Neural cell (in vitro differentiated cells): ENCODE results near the gene CLOCK. TPM values are rescaled to one million over a fixed set of nuclear protein-coding genes. Genes with fewer than 3 reads are reported as not detected.

Source experiments
- H2AFZ ChIP-seq: fragments of 200-600, 300-800 bp; sonication (generic), shearing (Covaris generic); 2 replicates; pipeline ENCODE4 v1.6.0; 2014; ENCODE audit warnings: low read depth, mild to moderate bottlenecking, antibody characterized with exemption, low read length, moderate library complexity
- H3F3A ChIP-seq: fragments of 200-600 bp; shearing (Covaris generic); 2 replicates; pipeline ENCODE4 v1.6.1; 2016; ENCODE audit warnings: mild to moderate bottlenecking, moderate library complexity, mixed read lengths, antibody characterized with exemption, low read length; ENCODE audit not compliant: insufficient read depth, poor library complexity, severe bottlenecking
- H3K27ac ChIP-seq: fragments of 200-600, 300-800 bp; sonication (generic), shearing (Covaris generic); 2 replicates; pipeline ENCODE4 v1.5.1; 2014; ENCODE audit warnings: mild to moderate bottlenecking, low read length, moderate library complexity
- H3K27me3 ChIP-seq: fragments of 300-800, 200-600 bp; sonication (generic), shearing (Covaris generic); 2 replicates; pipeline ENCODE4 v1.6.0; 2014; ENCODE audit warnings: mild to moderate bottlenecking, low read depth, low read length, moderate library complexity; ENCODE audit not compliant: insufficient read depth
- H3K36me3 ChIP-seq: fragments of 300-800, 200-600 bp; sonication (generic), shearing (Covaris generic); 2 replicates; pipeline ENCODE4 v1.5.1; 2014; ENCODE audit warnings: mild to moderate bottlenecking, antibody characterized with exemption, low read length, moderate library complexity; ENCODE audit not compliant: insufficient read depth
- H3K4me2 ChIP-seq: fragments of 300-800, 200-600 bp; sonication (generic), shearing (Covaris generic); 2 replicates; pipeline ENCODE4 v1.6.0; 2014; ENCODE audit warnings: mild to moderate bottlenecking, low read length
- H3K4me3 ChIP-seq: fragments of 300-800, 200-600 bp; sonication (generic), shearing (Covaris generic); 2 replicates; pipeline ENCODE4 v1.5.1; 2014; ENCODE audit warnings: mild to moderate bottlenecking, low read length, moderate library complexity
- H3K79me2 ChIP-seq: fragments of 200-600 bp; shearing (Covaris generic); replicated peaks from 2 replicates; pipeline ENCODE4 v1.6.0; 2014; ENCODE audit warnings: mild to moderate bottlenecking, low read length, moderate library complexity; ENCODE audit not compliant: insufficient read depth
- H3K9ac ChIP-seq: fragments of 300-800, 200-600 bp; sonication (generic), shearing (Covaris generic); 2 replicates; pipeline ENCODE4 v1.6.1; 2016; ENCODE audit warnings: mild to moderate bottlenecking, low read length, mixed read lengths
- H3K9me2 ChIP-seq: fragments of 200-600 bp; shearing (Covaris generic); 2 replicates; pipeline ENCODE4 v1.6.1; 2016; ENCODE audit warnings: mild to moderate bottlenecking, low read length, mixed read lengths; ENCODE audit not compliant: insufficient read depth
- H3K9me3 ChIP-seq: fragments of 200-600, 300-800 bp; sonication (generic), shearing (Covaris generic); 2 replicates; pipeline ENCODE4 v1.6.1; 2016; ENCODE audit warnings: mild to moderate bottlenecking, mixed run types, low read length, moderate library complexity, mixed read lengths
- H4K20me1 ChIP-seq: fragments of 200-600 bp; shearing (Covaris generic); 2 replicates; pipeline ENCODE4 v1.6.1; 2016; ENCODE audit warnings: mild to moderate bottlenecking, mixed run types; ENCODE audit not compliant: insufficient read depth
- EP300 ChIP-seq: fragments of 450-650 bp; conservative IDR thresholded peaks from 2 replicates; pipeline ENCODE4 v1.6.1; 2014; ENCODE audit warnings: antibody characterized with exemption, mild to moderate bottlenecking, moderate library complexity; ENCODE audit not compliant: poor library complexity, severe bottlenecking
- EZH2 ChIP-seq: fragments of 200-600, 300-800 bp; shearing (Covaris generic), sonication (generic); IDR thresholded peaks from 2 replicates; pipeline ENCODE4 v1.6.1; 2014; ENCODE audit warnings: antibody characterized with exemption, low read length, borderline replicate concordance, mild to moderate bottlenecking; ENCODE audit not compliant: insufficient read depth, poor library complexity, severe bottlenecking
- MXI1 ChIP-seq: fragments of 450-650 bp; conservative IDR thresholded peaks from 2 replicates; pipeline ENCODE4 v1.6.1; 2014; ENCODE audit warnings: antibody characterized with exemption, mild to moderate bottlenecking; ENCODE audit not compliant: poor library complexity, severe bottlenecking
- POLR2AphosphoS5 ChIP-seq: IDR thresholded peaks from 2 replicates; pipeline ENCODE4 v1.6.1; 2012
- RAD21 ChIP-seq: fragments of 450-650 bp; conservative IDR thresholded peaks from 2 replicates; pipeline ENCODE4 v1.6.1; 2014; ENCODE audit warnings: antibody characterized with exemption, mild to moderate bottlenecking, moderate library complexity
- REST ChIP-seq: IDR thresholded peaks from 2 replicates; pipeline ENCODE4 v1.6.1; 2012; ENCODE audit warnings: borderline replicate concordance
- SMC3 ChIP-seq: fragments of 450-650 bp; conservative IDR thresholded peaks from 2 replicates; pipeline ENCODE4 v1.6.1; 2014; ENCODE audit warnings: antibody characterized with exemption, mild to moderate bottlenecking, moderate library complexity; ENCODE audit not compliant: poor library complexity
- TAF1 ChIP-seq: IDR thresholded peaks from 2 replicates; pipeline ENCODE4 v1.6.1; 2012; ENCODE audit warnings: low read depth
- polyA plus RNA-seq: library from polyadenylated mRNA; depleted of rRNA; stranded (reverse); fragments of >200 nt; gene quantifications from 2 replicates; pipeline ENCODE4 v1.2.3, GENCODE V29; 2014
- TF ChIP-seq, protein P1 (sequence below): fragments of 450-650 bp; IDR thresholded peaks from 2 replicates; pipeline ENCODE4 v1.5.1; 2014; ENCODE audit warnings: antibody characterized with exemption, mild to moderate bottlenecking, moderate library complexity; ENCODE audit not compliant: poor library complexity, severe bottlenecking

CLOCK gene
- polyA plus RNA-seq, 1 donor from 2014 or later: 8.7 TPM

DNA sequence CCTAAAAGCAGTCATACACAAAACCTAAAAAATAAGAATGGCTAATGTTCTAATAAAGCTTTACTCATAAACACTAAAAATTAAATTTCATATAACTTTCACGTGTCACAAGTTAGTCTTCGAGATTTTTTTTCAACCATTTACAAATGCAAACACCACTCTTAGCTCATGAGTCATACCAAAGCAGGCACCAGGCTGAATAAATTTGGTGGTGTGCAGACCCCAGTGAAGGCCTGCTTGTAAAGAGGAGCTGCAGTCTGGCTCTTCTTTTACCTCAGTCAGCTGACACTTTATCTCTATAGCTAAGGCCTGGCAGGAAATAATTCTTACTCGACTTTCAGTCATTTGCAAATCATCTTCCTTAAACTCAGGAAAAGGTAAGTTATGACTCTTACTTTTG lies 37.4 kb downstream of the CLOCK start:
- no peaks in the 10 kb centered on the region for H3F3A ChIP-seq
- no peaks in the 10 kb centered on the region for H4K20me1 ChIP-seq
- no peak overlapping the region for H3K4me3 ChIP-seq
- H3K4me2 ChIP-seq: no peak overlapping the region
- H3K36me3 ChIP-seq: no peaks in the 10 kb centered on the region
- no peaks in the 10 kb centered on the region for H3K9me2 ChIP-seq
- TF ChIP-seq, protein P1, sequence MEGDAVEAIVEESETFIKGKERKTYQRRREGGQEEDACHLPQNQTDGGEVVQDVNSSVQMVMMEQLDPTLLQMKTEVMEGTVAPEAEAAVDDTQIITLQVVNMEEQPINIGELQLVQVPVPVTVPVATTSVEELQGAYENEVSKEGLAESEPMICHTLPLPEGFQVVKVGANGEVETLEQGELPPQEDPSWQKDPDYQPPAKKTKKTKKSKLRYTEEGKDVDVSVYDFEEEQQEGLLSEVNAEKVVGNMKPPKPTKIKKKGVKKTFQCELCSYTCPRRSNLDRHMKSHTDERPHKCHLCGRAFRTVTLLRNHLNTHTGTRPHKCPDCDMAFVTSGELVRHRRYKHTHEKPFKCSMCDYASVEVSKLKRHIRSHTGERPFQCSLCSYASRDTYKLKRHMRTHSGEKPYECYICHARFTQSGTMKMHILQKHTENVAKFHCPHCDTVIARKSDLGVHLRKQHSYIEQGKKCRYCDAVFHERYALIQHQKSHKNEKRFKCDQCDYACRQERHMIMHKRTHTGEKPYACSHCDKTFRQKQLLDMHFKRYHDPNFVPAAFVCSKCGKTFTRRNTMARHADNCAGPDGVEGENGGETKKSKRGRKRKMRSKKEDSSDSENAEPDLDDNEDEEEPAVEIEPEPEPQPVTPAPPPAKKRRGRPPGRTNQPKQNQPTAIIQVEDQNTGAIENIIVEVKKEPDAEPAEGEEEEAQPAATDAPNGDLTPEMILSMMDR: no peak
- TF ChIP-seq REST (no peak), EP300 (no peak), MXI1 (no peak), POLR2AphosphoS5 (no peak), RAD21 (no peak), EZH2 (no peak), SMC3 (no peak)
- H3K27ac ChIP-seq: no peak overlapping the region
- no peaks in the 10 kb centered on the region for H3K27me3 ChIP-seq
- peaks cover 6% of the 10 kb centered on the region for H3K79me2 ChIP-seq
- H2AFZ ChIP-seq: no peak overlapping the region
- H3K9ac ChIP-seq: no peak overlapping the region
- no peaks in the 10 kb centered on the region for H3K9me3 ChIP-seq

- Histone ChIP-seq H3K79me2 (peaks cover 6% of the 10 kb centered on the region), H3K9ac (no peak overlapping the region), H3K4me3 (no peak overlapping the region), H2AFZ (no peak overlapping the region), H3K27me3 (no peaks in the 10 kb centered on the region), H3K9me3 (no peaks in the 10 kb centered on the region), H3K36me3 (no peaks in the 10 kb centered on the region), H3K27ac (no peak overlapping the region), H3K9me2 (no peaks in the 10 kb centered on the region), H3K4me2 (no peak overlapping the region), H3F3A (no peaks in the 10 kb centered on the region), H4K20me1 (no peaks in the 10 kb centered on the region)
- TF ChIP-seq MXI1: no peak
- no peak for TF ChIP-seq SMC3
- TF ChIP-seq REST: no peak
- no peak for TF ChIP-seq RAD21
- no peak for TF ChIP-seq EZH2
- TF ChIP-seq POLR2AphosphoS5: no peak
- TF ChIP-seq, protein P1: no peak
- no peak for TF ChIP-seq TAF1
- TF ChIP-seq EP300: no peak
Measured at GRCh38 chr4:55507612-55508011, 39.1 kb downstream of the CLOCK start.
